AG10803 (cell line): ENCODE measurements around the gene NCKAP5.
A peak's percentile ranks its signal among the peaks of the same experiment; 100 is the strongest.

Source experiments
- DNase-seq: peaks from one replicate; pipeline ENCODE4 v3.0.0; 2010; ENCODE audit warnings: low read depth
- H3K4me3 ChIP-seq: 2 replicates; pipeline ENCODE4 v1.5.1; 2011; ENCODE audit warnings: mild to moderate bottlenecking, low read length, control low read depth
- CTCF ChIP-seq: conservative IDR thresholded peaks from 2 replicates; pipeline ENCODE4 v1.5.1; 2011; ENCODE audit warnings: mild to moderate bottlenecking, low read length, control low read depth, inconsistent platforms

The NCKAP5 gene

DNA sequence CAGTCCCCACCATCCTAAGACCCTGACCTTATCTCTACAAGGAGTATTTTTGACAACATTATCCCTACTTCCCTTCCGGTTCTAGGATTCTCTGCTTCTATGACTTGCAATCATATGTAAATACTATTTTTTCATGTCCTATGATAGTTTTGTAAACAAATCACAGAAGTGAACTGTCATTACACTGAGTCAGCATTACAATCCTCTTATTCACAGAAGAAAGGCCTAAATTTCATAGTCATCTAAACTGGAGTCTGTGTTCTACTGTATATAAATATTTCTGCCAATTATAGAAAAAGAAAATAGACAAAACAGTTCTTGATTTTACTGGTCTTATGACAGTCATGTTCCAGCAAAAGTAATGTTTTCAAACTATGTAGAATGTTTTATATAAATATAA, 265.1 kb downstream of the NCKAP5 start:
- peak; percentile 35 for DNase-seq

GRCh38 chr2:133296401-133296800, 271.9 kb downstream of the NCKAP5 start:
- no peak for DNase-seq
- no peak overlapping the region for H3K4me3 ChIP-seq
- TF ChIP-seq CTCF, result no peak

More for the DNA sequence above, 265.1 kb downstream of the NCKAP5 start:
- no peak for TF ChIP-seq CTCF
- H3K4me3 ChIP-seq, result no peak overlapping the region

DNA sequence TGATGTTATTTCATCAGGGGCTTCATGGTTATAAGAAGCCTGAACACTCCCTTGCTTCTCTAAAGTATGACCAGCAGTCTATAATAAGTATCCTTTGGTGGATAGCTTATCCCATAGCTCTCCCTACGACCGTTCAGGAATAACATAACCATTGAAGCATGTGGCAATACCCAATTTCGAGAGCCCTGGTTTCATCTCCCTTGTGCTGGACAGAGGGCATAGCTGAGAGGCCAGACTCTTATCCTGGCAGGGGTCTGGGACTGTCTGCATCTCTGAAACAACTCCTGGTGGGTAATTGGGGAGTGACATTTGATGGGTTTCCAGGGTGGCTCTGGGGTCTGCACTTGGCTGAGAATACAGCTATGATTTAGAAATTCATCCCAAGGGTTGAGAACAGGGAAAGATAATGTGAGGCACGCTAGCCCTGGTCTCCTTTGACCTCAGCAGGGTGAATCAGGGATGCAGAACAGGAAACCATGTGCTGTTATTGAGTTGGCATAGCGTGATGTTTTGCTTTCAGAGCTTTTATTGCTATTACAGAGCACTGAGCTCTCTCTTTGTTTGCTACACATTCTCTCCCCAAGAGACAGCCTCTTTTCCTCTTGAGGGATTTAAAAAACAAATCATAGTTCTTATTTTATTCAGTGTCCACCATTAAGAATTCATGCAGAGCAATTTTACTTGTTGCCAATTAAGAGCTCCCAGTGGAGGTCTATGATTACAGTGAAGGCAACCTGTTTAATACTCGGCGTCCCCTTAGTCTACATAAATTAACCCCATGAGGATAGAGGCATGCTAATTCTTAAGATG, 274.5 kb downstream of the NCKAP5 start:
- DNase-seq, result peak; percentile 31
- no peak for TF ChIP-seq CTCF
- H3K4me3 ChIP-seq, result no peak overlapping the region

- H3K4me3 ChIP-seq, result no peak overlapping the region
- no peak for TF ChIP-seq CTCF
- DNase-seq, result no peak
These were observed 276.0 kb downstream of the NCKAP5 start for GRCh38 chr2:133292259-133292658.

DNA sequence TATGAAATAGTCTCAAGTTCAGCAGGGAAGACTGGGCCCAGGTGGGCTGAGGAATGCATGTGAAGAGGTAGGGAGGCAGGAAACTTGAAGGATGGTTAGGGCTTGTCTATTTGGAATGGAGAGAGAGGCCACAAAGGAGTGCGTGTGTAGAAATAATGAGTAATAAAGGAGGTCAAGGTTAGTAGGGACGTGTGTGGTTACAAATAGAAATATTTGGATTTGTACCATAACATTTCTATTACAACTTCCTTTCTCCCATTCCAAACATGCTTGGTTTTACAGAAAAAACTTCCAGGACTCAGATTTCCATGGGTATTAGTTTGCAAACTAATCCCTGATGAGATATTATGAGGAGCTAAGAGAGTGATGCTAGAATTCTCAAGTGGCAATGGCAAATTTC, 280.6 kb downstream of the NCKAP5 start:
- no peak overlapping the region for H3K4me3 ChIP-seq
- peak; percentile 56 for DNase-seq
- no peak for TF ChIP-seq CTCF

DNA sequence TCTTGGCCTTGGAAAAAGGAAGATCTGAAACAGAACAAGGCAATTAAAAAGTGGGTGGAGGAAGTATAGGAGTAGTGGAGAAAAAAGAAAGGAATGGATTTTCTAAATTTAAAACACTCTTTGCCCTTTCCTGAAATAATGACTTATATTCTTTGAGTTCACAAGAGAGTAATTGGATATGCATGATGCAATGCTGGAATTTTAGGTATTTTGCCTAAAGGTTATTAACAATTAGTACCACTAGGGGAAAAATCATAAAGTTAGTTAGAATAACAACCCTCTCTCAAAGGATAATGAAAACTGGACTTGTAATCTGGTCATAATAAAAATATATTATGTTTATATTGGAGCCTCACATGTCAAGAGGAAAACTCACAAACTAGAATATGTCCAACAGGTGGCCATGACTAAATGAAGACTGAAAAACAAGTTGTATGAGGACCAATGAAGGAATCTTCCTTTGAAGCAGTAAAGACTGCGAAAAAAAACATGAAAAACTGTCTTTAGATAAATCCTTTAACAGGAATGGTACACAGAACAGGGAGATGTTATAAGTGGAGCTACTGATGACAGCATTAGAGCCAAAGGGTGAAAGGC, 281.8 kb downstream of the NCKAP5 start:
- peak; percentile 9; the same call in 1 of the 2 replicates for TF ChIP-seq CTCF
- H3K4me3 ChIP-seq, result no peak overlapping the region
- DNase-seq, result peak; percentile 8

GRCh38 chr2:133273031-133273430, 295.2 kb downstream of the NCKAP5 start:
- DNase-seq, result no peak
- no peak overlapping the region for H3K4me3 ChIP-seq
- TF ChIP-seq CTCF, result no peak
